ENCODE results near the gene LIFR. TPM values are rescaled to one million over a fixed set of nuclear protein-coding genes. Genes with fewer than 3 reads are reported as not detected.

The LIFR gene
- total RNA-seq, 1 experiment from 2014 or later: 10.4 TPM

DNA sequence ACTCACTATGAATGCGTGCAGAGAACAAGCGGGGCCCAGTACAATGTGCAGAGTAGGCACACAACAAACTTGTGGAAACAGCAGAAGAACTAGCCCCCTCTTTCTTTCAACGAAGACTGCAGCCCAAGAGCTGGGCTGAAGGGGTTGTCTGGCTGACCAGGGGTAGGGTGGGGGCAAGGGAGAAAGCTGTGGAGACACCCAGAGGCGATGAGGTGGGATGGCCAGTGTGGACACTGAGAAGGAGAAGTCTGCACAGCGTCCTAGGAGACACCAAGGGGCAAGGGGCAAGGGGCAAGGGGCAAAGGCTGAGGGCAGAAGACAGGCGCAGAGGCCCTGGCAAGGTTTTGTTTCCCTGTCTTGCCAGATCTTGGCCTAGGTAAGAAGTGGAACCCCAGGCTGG lies 62.3 kb downstream of the LIFR start:
- no peaks in the 10 kb centered on the region for H3K36me3 ChIP-seq (ENCODE audit: low read depth, low read length)
- no TSS peak for BruUV-seq (replicated peaks)
- H3K79me2 ChIP-seq (ENCODE audit: low read length): no peaks in the 10 kb centered on the region
- H4K20me1 ChIP-seq (ENCODE audit: low read length): no peaks in the 10 kb centered on the region
- no peak overlapping the region for H3K9ac ChIP-seq (ENCODE audit: low read length)
- no peaks in the 10 kb centered on the region for H3K9me3 ChIP-seq (ENCODE audit: low read length)
- DNase-seq (no peak), ATAC-seq (no peak)
- TF ChIP-seq EZH2 (IDR thresholded peaks at IDR 0.05; ENCODE audit: low read length, unreplicated experiment): no peak
- TF ChIP-seq, protein P1, sequence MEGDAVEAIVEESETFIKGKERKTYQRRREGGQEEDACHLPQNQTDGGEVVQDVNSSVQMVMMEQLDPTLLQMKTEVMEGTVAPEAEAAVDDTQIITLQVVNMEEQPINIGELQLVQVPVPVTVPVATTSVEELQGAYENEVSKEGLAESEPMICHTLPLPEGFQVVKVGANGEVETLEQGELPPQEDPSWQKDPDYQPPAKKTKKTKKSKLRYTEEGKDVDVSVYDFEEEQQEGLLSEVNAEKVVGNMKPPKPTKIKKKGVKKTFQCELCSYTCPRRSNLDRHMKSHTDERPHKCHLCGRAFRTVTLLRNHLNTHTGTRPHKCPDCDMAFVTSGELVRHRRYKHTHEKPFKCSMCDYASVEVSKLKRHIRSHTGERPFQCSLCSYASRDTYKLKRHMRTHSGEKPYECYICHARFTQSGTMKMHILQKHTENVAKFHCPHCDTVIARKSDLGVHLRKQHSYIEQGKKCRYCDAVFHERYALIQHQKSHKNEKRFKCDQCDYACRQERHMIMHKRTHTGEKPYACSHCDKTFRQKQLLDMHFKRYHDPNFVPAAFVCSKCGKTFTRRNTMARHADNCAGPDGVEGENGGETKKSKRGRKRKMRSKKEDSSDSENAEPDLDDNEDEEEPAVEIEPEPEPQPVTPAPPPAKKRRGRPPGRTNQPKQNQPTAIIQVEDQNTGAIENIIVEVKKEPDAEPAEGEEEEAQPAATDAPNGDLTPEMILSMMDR (conservative IDR thresholded peaks at IDR 0.05; ENCODE audit: low read depth, low read length): no peak
- no peak for TF ChIP-seq EZH2phosphoT487 (IDR thresholded peaks at IDR 0.05; ENCODE audit: borderline replicate concordance, low read length)
- no peak overlapping the region for H3K4me3 ChIP-seq (ENCODE audit: low read length)
- POLR2A ChIA-PET (ENCODE audit: unreplicated experiment): no interaction called here
- no peaks in the 10 kb centered on the region for H3K4me1 ChIP-seq (ENCODE audit: insufficient read depth, low read length)
- CTCF ChIA-PET: no interaction called here
- H3K4me2 ChIP-seq (ENCODE audit: low read length): no peak overlapping the region
- intact Hi-C loops (cut with micrococcal nuclease): no loop called here
- H2AFZ ChIP-seq (ENCODE audit: low read length): no peak overlapping the region
- no peaks in the 10 kb centered on the region for H3K27me3 ChIP-seq (ENCODE audit: low read length)
- H3K27ac ChIP-seq (ENCODE audit: low read length): no peak overlapping the region
- no peaks in the 10 kb centered on the region for H3F3A ChIP-seq (ENCODE audit: low read length, unreplicated experiment)
- no peaks in the 10 kb centered on the region for H3K9me2 ChIP-seq (replicated peaks; ENCODE audit: low read length)

DNA sequence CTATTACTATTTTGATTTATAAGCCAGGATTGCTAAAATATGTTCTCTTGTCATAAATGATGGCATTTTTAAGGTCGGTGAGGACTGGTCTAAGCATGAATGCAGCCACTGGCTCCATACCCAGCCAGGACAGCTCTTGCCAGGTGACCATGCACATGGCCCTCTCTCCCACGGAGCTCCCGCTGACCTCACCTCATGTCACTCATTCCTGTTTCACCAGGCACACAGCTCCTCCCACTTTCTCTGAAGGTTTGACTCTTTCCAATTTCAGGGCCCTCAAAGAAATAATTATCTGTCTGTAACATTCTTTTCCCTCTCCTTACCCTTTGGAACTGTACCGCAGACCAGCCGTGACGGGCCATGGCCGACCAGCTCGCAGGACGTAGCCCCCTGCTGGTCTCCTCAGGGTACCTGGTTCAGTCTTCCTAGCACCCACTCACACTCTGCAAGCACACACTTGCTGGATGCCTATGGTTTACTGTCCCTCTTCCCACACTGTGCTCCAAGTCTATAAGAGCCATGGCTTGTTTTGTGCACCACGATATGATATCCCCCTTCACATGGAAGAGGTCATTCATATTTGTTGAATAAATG lies 72.5 kb downstream of the LIFR start:
- no peak for ATAC-seq
- CTCF ChIA-PET: interaction anchor here (0.6 kb wide), 1 partner anchor 42 kb away, joined by 3 read pairs; no protein-coding TSS in a partner anchor

More for the DNA sequence above, 72.5 kb downstream of the LIFR start:
- no peak overlapping the region for H3K4me2 ChIP-seq (ENCODE audit: low read length)
- no TSS peak for BruUV-seq (replicated peaks)
- H3K9me3 ChIP-seq (ENCODE audit: low read length): no peaks in the 10 kb centered on the region
- no peaks in the 10 kb centered on the region for H4K20me1 ChIP-seq (ENCODE audit: low read length)
- H2AFZ ChIP-seq (ENCODE audit: low read length): no peak overlapping the region
- intact Hi-C loops (cut with micrococcal nuclease): no loop called here
- POLR2A ChIA-PET (ENCODE audit: unreplicated experiment): no interaction called here
- no peak overlapping the region for H3K9ac ChIP-seq (ENCODE audit: low read length)
- no peak overlapping the region for H3K27ac ChIP-seq (ENCODE audit: low read length)
- no peak overlapping the region for H3K4me3 ChIP-seq (ENCODE audit: low read length)
- no peaks in the 10 kb centered on the region for H3K27me3 ChIP-seq (ENCODE audit: low read length)
- H3K9me2 ChIP-seq (replicated peaks; ENCODE audit: low read length): no peaks in the 10 kb centered on the region
- no peaks in the 10 kb centered on the region for H3F3A ChIP-seq (ENCODE audit: low read length, unreplicated experiment)
- no peaks in the 10 kb centered on the region for H3K79me2 ChIP-seq (ENCODE audit: low read length)
- no peaks in the 10 kb centered on the region for H3K36me3 ChIP-seq (ENCODE audit: low read depth, low read length)
- DNase-seq: no peak
- no peak for TF ChIP-seq EZH2 (IDR thresholded peaks at IDR 0.05; ENCODE audit: low read length, unreplicated experiment)
- TF ChIP-seq, protein P1 (conservative IDR thresholded peaks at IDR 0.05; ENCODE audit: low read depth, low read length): peak; percentile 43; the same call in 1 of the 2 replicates
- peaks cover 9% of the 10 kb centered on the region; the same call in 1 of the 2 replicates for H3K4me1 ChIP-seq (ENCODE audit: insufficient read depth, low read length)

Measured in PC-3 (cell line).